HCT116 (cell line): ENCODE results near the gene PCNT. TPM values are rescaled to one million over a fixed set of nuclear protein-coding genes. Genes with fewer than 3 reads are reported as not detected.

Experiments used
- ATAC-seq: fragments of 200-7000 bp; cut with Tn5 transposase; 2 replicates; pipeline ENCODE4 v1.9.1; 2020; ENCODE audit warnings: mild to moderate bottlenecking, moderate library complexity
- BruUV-seq: library from RNA; stranded (reverse); fragments of 400-500 nt; replicated peaks from 2 replicates; lab custom pipeline; 2021; lab: Mats Ljungman, UMichigan
- CTCF ChIA-PET: fragments of 300-600 bp; sonication (Branson Sonifier 250); formaldehyde crosslinking; loops from one replicate; lab custom pipeline; 2021; ENCODE audit warnings: antibody characterized with exemption; lab: Charles Lee
- POLR2A ChIA-PET: fragments of 300-600, 350-600 bp; sonication (Branson Sonifier 250); formaldehyde crosslinking; loops from one replicate; lab custom pipeline; 2021; ENCODE audit warnings: antibody characterized with exemption; lab: Charles Lee
- RAD21 ChIA-PET, 2 experiments: fragments of 300-600 bp; sonication (Branson Sonifier 250); formaldehyde crosslinking; loops; one replicate each; lab custom pipeline; 2023; ENCODE audit warnings: low total read pairs in 2 of 2; ENCODE audit not compliant: uncharacterized antibody in 2 of 2, unreplicated experiment in 2 of 2, low non-redundant PET in 1 of 2; lab: Charles Lee
- DNase-seq: peaks from one replicate; pipeline ENCODE4 v3.0.0-alpha.2; 2010; ENCODE audit warnings: low read depth, low spot score
- H2AFZ ChIP-seq: fragments of 200-600 bp; shearing (Covaris generic), sonication (generic); 2 replicates; pipeline ENCODE4 v1.6.1; 2017; ENCODE audit warnings: low read depth, mixed run types, mixed read lengths, antibody characterized with exemption, low read length; ENCODE audit not compliant: poor library complexity, severe bottlenecking
- H3K27ac ChIP-seq: 2 replicates; pipeline ENCODE4 v1.5.1; 2012; ENCODE audit warnings: low read depth, low read length
- H3K27me3 ChIP-seq: fragments of 200-600 bp; sonication (generic); 2 replicates; pipeline ENCODE4 v1.6.1; 2016; ENCODE audit warnings: mixed run types, low read length, mixed read lengths; ENCODE audit not compliant: insufficient read depth
- H3K36me3 ChIP-seq, 2 experiments: fragments of 200-500 bp in 1 of 2; fragments of 200-600 bp in 1 of 2; sonication (Bioruptor generic) in 1 of 2; sonication (generic) in 1 of 2; 2 replicates each; pipeline versions ENCODE4 v1.5.1 to v1.6.1; 2014 to 2016; ENCODE audit warnings: low read length in 2 of 2, inconsistent platforms in 1 of 2, mixed read lengths in 1 of 2, mixed run types in 1 of 2; ENCODE audit not compliant: insufficient read depth in 2 of 2, control insufficient read depth in 1 of 2
- H3K4me1 ChIP-seq, 2 experiments: fragments of 200-600 bp in 1 of 2; sonication (generic) in 1 of 2; 2 replicates each; pipeline versions ENCODE4 v1.5.1 to v1.6.1; 2012 to 2017; ENCODE audit warnings: low read length in 2 of 2, inconsistent platforms in 1 of 2, mild to moderate bottlenecking in 1 of 2, mixed read lengths in 1 of 2, mixed run types in 1 of 2, moderate library complexity in 1 of 2; ENCODE audit not compliant: insufficient read depth in 2 of 2, control insufficient read depth in 1 of 2
- H3K4me2 ChIP-seq: fragments of 200-600 bp; sonication (generic); 2 replicates; pipeline ENCODE4 v1.6.1; 2017; ENCODE audit warnings: mixed run types, low read length, mixed read lengths
- H3K4me3 ChIP-seq, 2 experiments: fragments of 200-600 bp in 1 of 2; sonication (generic) in 1 of 2; replicated peaks in 1 of 2; 2 replicates each; pipeline ENCODE4 v1.5.1; 2011 to 2016; ENCODE audit warnings: low read length in 2 of 2, control low read depth in 1 of 2, low read depth in 1 of 2, mild to moderate bottlenecking in 1 of 2, mixed read lengths in 1 of 2, mixed run types in 1 of 2
- H3K79me2 ChIP-seq: fragments of 200-600 bp; sonication (generic); 2 replicates; pipeline ENCODE4 v1.6.1; 2017; ENCODE audit warnings: mild to moderate bottlenecking, mixed run types, low read length, moderate library complexity, mixed read lengths; ENCODE audit not compliant: insufficient read depth
- H3K9ac ChIP-seq: fragments of 200-600 bp; sonication (generic); 2 replicates; pipeline ENCODE4 v1.6.1; 2016; ENCODE audit warnings: low read length, mixed read lengths
- H3K9me2 ChIP-seq: fragments of 200-600 bp; sonication (generic), shearing (Covaris generic); 2 replicates; pipeline ENCODE4 v1.6.1; 2017; ENCODE audit warnings: mixed run types, mild to moderate bottlenecking, moderate library complexity; ENCODE audit not compliant: insufficient read depth
- H3K9me3 ChIP-seq, 2 experiments: fragments of 200-500 bp in 1 of 2; fragments of 200-600 bp in 1 of 2; sonication (Bioruptor generic) in 1 of 2; sonication (generic) in 1 of 2; 2 replicates each; pipeline ENCODE4 v1.6.1; 2014 to 2017; ENCODE audit warnings: low read length in 2 of 2, mixed read lengths in 2 of 2, inconsistent platforms in 1 of 2, low read depth in 1 of 2, mild to moderate bottlenecking in 1 of 2, mixed run types in 1 of 2, moderate library complexity in 1 of 2; ENCODE audit not compliant: control insufficient read depth in 1 of 2, insufficient read depth in 1 of 2
- H4K20me1 ChIP-seq: fragments of 200-600 bp; sonication (generic), shearing (Covaris generic); 2 replicates; pipeline ENCODE4 v1.6.1; 2017; ENCODE audit warnings: mixed run types, mild to moderate bottlenecking, moderate library complexity; ENCODE audit not compliant: insufficient read depth
- EGR1 ChIP-seq: IDR thresholded peaks from 2 replicates; pipeline ENCODE4 v1.6.1; 2012; ENCODE audit warnings: low read depth
- ELF1 ChIP-seq: IDR thresholded peaks from 2 replicates; pipeline ENCODE4 v1.6.1; 2012; ENCODE audit warnings: low read depth, borderline replicate concordance
- EZH2 ChIP-seq: fragments of 200-600 bp; sonication (generic); IDR thresholded peaks from 2 replicates; pipeline ENCODE4 v1.6.1; 2017; ENCODE audit warnings: antibody characterized with exemption, mixed run types
- POLR2AphosphoS5 ChIP-seq: IDR thresholded peaks from 2 replicates; pipeline ENCODE4 v1.6.1; 2011; ENCODE audit warnings: mild to moderate bottlenecking, low read depth, low read length, moderate library complexity
- SIN3A ChIP-seq: IDR thresholded peaks from 2 replicates; pipeline ENCODE4 v1.6.1; 2012; ENCODE audit warnings: low read depth
- SRF ChIP-seq: IDR thresholded peaks from 2 replicates; pipeline ENCODE4 v1.6.1; 2012; ENCODE audit warnings: low read depth
- ZFX ChIP-seq: fragments of 450-650 bp; IDR thresholded peaks from 2 replicates; pipeline ENCODE4 v1.6.1; 2017
- intact Hi-C: fragments of 100-400 bp; cut with micrococcal nuclease; formaldehyde crosslinking; loops from 2 replicates; pipeline ENCODE4 v1.10.0; 2022
- total RNA-seq: library from RNA; stranded (reverse); gene quantifications from one replicate; pipeline ENCODE4 v1.2.1, GENCODE V29; 2021; ENCODE audit not compliant: unreplicated experiment
- TF ChIP-seq, protein P1 (sequence below): IDR thresholded peaks from 2 replicates; pipeline ENCODE4 v1.6.1; 2012
- TF ChIP-seq, protein P2 (sequence below), 3 experiments: fragments of 200-600 bp in 1 of 3; sonication (generic) in 1 of 3; IDR thresholded peaks in 2 of 3; conservative IDR thresholded peaks in 1 of 3; 2 replicates each; pipeline ENCODE4 v1.5.1; 2012 to 2017; ENCODE audit warnings: low read depth in 2 of 3, low read length in 2 of 3, antibody characterized with exemption in 1 of 3, borderline replicate concordance in 1 of 3, control low read depth in 1 of 3, mild to moderate bottlenecking in 1 of 3, mixed read lengths in 1 of 3, mixed run types in 1 of 3, moderate library complexity in 1 of 3; ENCODE audit not compliant: insufficient read depth in 1 of 3

Gene PCNT
- total RNA-seq, 1 experiment from 2014 or later: 43.6 TPM

GRCh38 chr21:46423546-46424038 lies 99.6 kb downstream of the PCNT start:
- CTCF ChIA-PET: no interaction called here
- Histone ChIP-seq H2AFZ (no peak overlapping the region), H3K4me3 (no peak overlapping the region), H3K27ac (no peak overlapping the region; the same call in 1 of the 2 replicates)
- no TSS peak for BruUV-seq
- intact Hi-C loops: no loop called here
- TF ChIP-seq EZH2 (no peak), ELF1 (no peak), SRF (no peak), SIN3A (no peak), EGR1 (no peak), POLR2AphosphoS5 (no peak), ZFX (no peak)
- TF ChIP-seq, protein P1, sequence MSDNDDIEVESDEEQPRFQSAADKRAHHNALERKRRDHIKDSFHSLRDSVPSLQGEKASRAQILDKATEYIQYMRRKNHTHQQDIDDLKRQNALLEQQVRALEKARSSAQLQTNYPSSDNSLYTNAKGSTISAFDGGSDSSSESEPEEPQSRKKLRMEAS: no peak
- TF ChIP-seq, protein P2, sequence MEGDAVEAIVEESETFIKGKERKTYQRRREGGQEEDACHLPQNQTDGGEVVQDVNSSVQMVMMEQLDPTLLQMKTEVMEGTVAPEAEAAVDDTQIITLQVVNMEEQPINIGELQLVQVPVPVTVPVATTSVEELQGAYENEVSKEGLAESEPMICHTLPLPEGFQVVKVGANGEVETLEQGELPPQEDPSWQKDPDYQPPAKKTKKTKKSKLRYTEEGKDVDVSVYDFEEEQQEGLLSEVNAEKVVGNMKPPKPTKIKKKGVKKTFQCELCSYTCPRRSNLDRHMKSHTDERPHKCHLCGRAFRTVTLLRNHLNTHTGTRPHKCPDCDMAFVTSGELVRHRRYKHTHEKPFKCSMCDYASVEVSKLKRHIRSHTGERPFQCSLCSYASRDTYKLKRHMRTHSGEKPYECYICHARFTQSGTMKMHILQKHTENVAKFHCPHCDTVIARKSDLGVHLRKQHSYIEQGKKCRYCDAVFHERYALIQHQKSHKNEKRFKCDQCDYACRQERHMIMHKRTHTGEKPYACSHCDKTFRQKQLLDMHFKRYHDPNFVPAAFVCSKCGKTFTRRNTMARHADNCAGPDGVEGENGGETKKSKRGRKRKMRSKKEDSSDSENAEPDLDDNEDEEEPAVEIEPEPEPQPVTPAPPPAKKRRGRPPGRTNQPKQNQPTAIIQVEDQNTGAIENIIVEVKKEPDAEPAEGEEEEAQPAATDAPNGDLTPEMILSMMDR (IDR thresholded peaks at IDR 0.05 in 2 of 3, conservative IDR thresholded peaks at IDR 0.05 in 1 of 3; ENCODE audit: borderline replicate concordance in 1 of 3, insufficient read depth in 1 of 3, low read depth in 2 of 3, low read length in 2 of 3): no peak
- TF ChIP-seq, all 23 proteins: peak for 0
- DNase-seq: no peak
- RAD21 ChIA-PET: no interaction called here
- H3K36me3 ChIP-seq: peaks cover 0 to 2% of the 10 kb centered on the region in 2 experiments; a peak in 1 of 4 replicates
- no peaks in the 10 kb centered on the region for H3K27me3 ChIP-seq
- no peaks in the 10 kb centered on the region for H3K79me2 ChIP-seq
- no peaks in the 10 kb centered on the region for H4K20me1 ChIP-seq
- POLR2A ChIA-PET: no interaction called here
- no peaks in the 10 kb centered on the region for H3K4me1 ChIP-seq
- no peak overlapping the region for H3K4me2 ChIP-seq
- H3K9ac ChIP-seq: no peak overlapping the region
- no peaks in the 10 kb centered on the region for H3K9me3 ChIP-seq
- peak; percentile 8; the same call in 1 of the 2 replicates for ATAC-seq
- no peaks in the 10 kb centered on the region for H3K9me2 ChIP-seq
